ENCODE measurements around the gene NUP155.

GRCh38 chr5:37323607-37324006, 47.3 kb downstream of the NUP155 start:
- TF ChIP-seq, protein P1, sequence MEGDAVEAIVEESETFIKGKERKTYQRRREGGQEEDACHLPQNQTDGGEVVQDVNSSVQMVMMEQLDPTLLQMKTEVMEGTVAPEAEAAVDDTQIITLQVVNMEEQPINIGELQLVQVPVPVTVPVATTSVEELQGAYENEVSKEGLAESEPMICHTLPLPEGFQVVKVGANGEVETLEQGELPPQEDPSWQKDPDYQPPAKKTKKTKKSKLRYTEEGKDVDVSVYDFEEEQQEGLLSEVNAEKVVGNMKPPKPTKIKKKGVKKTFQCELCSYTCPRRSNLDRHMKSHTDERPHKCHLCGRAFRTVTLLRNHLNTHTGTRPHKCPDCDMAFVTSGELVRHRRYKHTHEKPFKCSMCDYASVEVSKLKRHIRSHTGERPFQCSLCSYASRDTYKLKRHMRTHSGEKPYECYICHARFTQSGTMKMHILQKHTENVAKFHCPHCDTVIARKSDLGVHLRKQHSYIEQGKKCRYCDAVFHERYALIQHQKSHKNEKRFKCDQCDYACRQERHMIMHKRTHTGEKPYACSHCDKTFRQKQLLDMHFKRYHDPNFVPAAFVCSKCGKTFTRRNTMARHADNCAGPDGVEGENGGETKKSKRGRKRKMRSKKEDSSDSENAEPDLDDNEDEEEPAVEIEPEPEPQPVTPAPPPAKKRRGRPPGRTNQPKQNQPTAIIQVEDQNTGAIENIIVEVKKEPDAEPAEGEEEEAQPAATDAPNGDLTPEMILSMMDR (IDR thresholded peaks at IDR 0.05), result no peak
- TF ChIP-seq POLR2AphosphoS5 (IDR thresholded peaks at IDR 0.05; ENCODE audit: low read depth, low read length), result no peak
